Kidney epithelial cell (primary cell): ENCODE results near the gene FAM110A. TPM values are rescaled to one million over a fixed set of nuclear protein-coding genes. Genes with fewer than 3 reads are reported as not detected.

Source experiments
- DNase-seq: peaks from one replicate; pipeline ENCODE4 v3.0.0-alpha.2; 2010; ENCODE audit warnings: low read depth
- H3K27me3 ChIP-seq: 2 replicates; pipeline ENCODE4 v1.6.0; 2011; ENCODE audit warnings: low read length; ENCODE audit not compliant: control insufficient read depth, insufficient read depth
- H3K36me3 ChIP-seq: 2 replicates; pipeline ENCODE4 v1.5.1; 2011; ENCODE audit warnings: low read length; ENCODE audit not compliant: control insufficient read depth, insufficient read depth
- H3K4me3 ChIP-seq: 2 replicates; pipeline ENCODE4 v1.5.1; 2011; ENCODE audit warnings: low read depth, mild to moderate bottlenecking, control low read depth, low read length
- total RNA-seq: library from RNA; depleted of rRNA; stranded (reverse); fragments of >200 nt; gene quantifications from 2 replicates; pipeline ENCODE4 v1.2.3, GENCODE V29; 2015
- TF ChIP-seq, protein P1 (sequence below): IDR thresholded peaks from 2 replicates; pipeline ENCODE4 v1.5.1; 2011; ENCODE audit warnings: mild to moderate bottlenecking, moderate library complexity, low read length, control low read depth, inconsistent platforms; ENCODE audit not compliant: insufficient read depth, poor library complexity, severe bottlenecking

FAM110A gene
- total RNA-seq, 1 donor from 2014 or later = 6.2 TPM

- TF ChIP-seq, protein P1, sequence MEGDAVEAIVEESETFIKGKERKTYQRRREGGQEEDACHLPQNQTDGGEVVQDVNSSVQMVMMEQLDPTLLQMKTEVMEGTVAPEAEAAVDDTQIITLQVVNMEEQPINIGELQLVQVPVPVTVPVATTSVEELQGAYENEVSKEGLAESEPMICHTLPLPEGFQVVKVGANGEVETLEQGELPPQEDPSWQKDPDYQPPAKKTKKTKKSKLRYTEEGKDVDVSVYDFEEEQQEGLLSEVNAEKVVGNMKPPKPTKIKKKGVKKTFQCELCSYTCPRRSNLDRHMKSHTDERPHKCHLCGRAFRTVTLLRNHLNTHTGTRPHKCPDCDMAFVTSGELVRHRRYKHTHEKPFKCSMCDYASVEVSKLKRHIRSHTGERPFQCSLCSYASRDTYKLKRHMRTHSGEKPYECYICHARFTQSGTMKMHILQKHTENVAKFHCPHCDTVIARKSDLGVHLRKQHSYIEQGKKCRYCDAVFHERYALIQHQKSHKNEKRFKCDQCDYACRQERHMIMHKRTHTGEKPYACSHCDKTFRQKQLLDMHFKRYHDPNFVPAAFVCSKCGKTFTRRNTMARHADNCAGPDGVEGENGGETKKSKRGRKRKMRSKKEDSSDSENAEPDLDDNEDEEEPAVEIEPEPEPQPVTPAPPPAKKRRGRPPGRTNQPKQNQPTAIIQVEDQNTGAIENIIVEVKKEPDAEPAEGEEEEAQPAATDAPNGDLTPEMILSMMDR = no peak
- no peaks in the 10 kb centered on the region for H3K36me3 ChIP-seq
- H3K27me3 ChIP-seq = peaks cover 13% of the 10 kb centered on the region
- no peak for DNase-seq
- H3K4me3 ChIP-seq = no peak overlapping the region
These were observed 6.1 kb downstream of the FAM110A start for GRCh38 chr20:839626-840025.

DNA sequence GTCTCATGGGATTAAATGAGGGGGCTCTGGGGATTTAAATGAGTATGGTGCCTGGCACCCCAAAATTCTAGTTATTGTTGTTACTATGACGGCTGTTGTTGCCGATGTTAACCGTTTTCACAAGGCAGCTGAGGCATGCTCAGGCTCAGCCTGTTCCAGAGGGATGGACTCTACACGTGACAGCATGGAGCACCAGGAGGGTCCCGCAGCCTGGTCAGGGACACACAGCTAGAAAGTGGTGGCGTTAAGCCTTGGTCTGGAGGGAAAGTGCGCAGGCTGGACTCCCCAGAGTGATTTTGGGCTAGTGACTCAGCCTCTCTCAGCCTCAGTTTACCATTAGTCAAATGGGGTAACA, 7.0 kb downstream of the FAM110A start:
- Histone ChIP-seq H3K4me3 (no peak overlapping the region), H3K27me3 (peaks cover 16% of the 10 kb centered on the region), H3K36me3 (no peaks in the 10 kb centered on the region)
- no peak for DNase-seq
- TF ChIP-seq, protein P1 = no peak

DNA sequence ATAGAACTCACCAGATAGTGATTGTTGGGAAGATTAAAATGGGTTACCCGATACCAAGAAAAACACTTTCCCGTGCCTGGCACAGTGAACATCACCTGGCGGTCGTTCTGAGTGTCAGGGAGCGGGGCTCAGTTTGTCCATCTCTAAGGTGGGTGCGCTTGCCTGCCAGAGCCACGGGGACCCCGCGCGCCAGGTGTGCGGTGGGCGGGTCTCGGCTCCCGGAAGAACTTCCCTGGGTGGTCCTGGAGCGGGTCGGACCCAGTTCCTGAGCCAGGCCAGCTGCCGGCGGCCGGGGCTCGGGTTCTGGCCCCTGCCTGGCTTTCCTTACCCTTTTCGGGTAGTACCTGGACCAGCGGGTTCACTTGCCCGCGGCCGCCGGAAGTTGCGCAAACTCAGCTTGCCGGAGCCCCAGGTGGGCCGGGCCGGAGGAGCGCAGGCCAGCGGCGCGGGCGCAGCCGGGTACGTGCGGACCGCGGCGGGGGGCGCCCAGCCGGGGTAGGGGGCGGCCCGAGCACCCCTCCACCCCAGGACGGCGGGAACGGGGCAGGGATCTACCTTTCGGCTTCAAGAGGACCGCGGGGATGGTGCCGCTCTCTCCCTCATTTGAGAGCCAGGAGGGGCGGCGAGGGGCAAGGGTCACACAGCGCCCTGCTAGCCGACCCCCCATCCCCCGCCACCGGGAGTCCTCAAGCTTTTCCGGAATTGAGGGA, 7.5 kb downstream of the FAM110A start:
- DNase-seq = no peak
- peak overlapping the region; percentile 54 for H3K4me3 ChIP-seq
- no peaks in the 10 kb centered on the region for H3K36me3 ChIP-seq
- TF ChIP-seq, protein P1 = no peak
- peaks cover 16% of the 10 kb centered on the region for H3K27me3 ChIP-seq

DNA sequence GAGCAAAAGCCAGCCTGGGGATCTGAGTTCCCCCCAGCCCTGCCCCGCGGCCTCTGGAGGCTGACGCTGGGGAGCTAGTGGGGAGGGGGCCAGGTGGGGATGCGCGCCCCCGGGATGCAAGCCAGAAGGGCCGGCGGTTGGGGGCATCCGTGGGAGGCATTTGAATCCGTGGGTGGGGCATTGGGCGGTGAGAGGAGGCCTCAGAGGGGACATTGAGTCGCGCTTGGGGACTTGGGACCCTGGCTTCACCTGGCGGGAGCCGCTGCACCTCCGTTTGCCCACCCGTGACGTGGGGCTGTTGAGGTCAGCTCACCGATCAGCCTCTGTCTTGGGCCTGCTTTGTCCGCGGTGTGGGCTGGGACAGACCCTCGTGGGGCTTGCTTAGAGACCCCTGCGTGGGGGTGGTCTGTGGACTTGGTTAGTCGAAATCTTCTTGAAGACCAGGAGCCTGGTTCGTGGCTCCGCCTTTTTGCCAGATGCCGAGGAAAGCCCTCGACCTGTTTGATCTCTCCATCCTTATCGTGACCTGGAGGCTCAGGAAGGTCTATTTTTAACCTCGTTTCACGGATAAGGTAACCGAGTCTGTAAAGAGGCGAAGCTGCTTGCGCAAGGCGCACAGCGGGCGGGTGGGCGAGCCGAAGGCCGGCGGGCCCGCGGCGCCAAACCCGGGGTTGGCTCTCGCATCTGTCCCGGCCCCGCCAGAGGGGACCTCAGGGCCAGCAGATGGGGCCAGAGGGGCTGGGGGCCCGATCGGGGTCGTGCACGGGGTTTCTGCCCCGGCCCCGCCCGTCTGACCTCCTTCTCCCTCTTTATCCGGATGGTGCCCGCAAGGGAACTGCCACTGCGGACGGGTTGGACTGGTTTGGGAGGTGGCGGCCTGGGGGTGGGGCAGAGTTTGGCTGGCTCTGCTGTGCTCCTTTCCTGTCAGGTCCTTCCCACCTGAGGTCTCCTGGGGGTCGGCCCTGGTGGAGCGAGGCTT, 8.3 kb downstream of the FAM110A start:
- H3K27me3 ChIP-seq = peaks cover 16% of the 10 kb centered on the region
- no peak for DNase-seq
- H3K36me3 ChIP-seq = no peaks in the 10 kb centered on the region
- peak overlapping the region; percentile 54 for H3K4me3 ChIP-seq
- TF ChIP-seq, protein P1 = no peak

GRCh38 chr20:842547-842940, 9.0 kb downstream of the FAM110A start:
- Histone ChIP-seq H3K4me3 (no peak overlapping the region), H3K36me3 (no peaks in the 10 kb centered on the region), H3K27me3 (peaks cover 16% of the 10 kb centered on the region)
- TF ChIP-seq, protein P1 = no peak
- no peak for DNase-seq
